Activated CD4-positive, alpha-beta T cell treated with anti-CD3 and anti-CD28 coated beads for 48 hours (primary cell): ENCODE results near the gene TADA1.
"Not testable (repeated sequence)": the region's sequence is repeated elsewhere in the genome, so short reads cannot be mapped to it uniquely, and the experiment has no call there.

Experiments
- DNase-seq: peaks from one replicate; pipeline ENCODE4 v3.0.0-alpha.2; 2020

The TADA1 gene

DNA sequence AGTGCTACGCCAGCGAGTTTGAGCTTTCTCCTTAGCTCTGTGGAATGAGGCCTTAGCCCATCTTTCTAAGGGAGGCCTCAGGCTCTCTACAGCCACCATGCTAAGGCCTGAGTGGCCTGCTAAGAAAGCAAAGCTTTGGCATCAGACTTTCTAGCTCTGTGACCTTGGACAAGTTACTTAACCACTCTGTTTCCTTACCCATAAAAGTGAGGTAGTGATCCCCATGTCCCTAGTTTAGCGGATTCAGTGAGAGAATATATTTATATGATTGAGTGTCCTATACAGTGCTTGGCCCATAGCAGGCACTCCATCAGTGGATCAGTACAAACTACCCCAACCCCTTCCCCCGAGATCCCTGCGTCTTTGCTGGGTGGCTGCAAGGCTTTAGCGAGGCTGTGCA lies 32.7 kb downstream of the TADA1 start:
- DNase-seq: no peak

DNA sequence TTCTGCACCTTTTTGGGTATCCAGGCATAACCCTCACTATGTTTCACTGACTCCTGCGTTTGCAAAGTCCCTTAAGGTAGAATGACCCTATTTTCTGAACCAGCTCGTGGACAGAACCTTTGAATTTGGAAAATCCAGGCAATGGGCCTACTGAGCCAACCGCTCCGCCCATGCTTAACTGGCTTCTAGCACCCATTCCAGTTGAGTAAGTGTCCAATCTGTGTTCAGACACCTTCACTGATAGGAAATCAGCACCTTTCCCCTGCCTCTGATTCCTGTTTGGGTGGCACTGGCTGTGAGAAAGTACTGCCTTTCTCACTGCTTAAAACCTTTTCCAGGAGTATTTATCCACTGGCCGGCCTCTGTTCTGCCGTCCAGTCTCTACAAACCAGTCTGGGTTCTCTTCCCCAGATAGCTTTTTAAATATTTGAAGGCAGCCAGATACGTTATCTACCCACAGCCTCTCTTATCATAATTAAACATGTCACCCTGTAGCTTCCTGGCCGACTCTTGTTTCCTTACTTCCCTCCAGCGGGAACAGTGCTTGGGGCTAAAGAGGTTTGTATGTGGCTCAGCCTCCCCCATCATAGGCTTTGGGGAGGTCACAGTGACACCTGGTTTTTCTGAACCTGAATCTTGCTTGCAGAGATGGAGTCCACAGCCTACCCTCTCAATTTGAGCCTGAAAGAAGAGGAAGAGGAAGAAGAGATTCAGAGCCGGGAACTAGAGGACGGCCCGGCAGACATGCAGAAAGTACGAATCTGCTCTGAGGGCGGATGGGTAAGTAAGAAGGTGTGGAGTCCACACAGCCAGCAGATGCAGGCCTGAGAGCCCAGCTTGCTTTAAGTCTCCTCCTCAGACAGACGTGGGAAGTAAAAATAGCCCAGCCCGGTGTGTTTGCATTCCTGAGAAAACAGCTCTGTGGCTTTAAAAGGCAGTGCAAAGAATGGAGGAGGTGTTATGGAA lies 35.5 kb downstream of the TADA1 start:
- DNase-seq: no peak

DNA sequence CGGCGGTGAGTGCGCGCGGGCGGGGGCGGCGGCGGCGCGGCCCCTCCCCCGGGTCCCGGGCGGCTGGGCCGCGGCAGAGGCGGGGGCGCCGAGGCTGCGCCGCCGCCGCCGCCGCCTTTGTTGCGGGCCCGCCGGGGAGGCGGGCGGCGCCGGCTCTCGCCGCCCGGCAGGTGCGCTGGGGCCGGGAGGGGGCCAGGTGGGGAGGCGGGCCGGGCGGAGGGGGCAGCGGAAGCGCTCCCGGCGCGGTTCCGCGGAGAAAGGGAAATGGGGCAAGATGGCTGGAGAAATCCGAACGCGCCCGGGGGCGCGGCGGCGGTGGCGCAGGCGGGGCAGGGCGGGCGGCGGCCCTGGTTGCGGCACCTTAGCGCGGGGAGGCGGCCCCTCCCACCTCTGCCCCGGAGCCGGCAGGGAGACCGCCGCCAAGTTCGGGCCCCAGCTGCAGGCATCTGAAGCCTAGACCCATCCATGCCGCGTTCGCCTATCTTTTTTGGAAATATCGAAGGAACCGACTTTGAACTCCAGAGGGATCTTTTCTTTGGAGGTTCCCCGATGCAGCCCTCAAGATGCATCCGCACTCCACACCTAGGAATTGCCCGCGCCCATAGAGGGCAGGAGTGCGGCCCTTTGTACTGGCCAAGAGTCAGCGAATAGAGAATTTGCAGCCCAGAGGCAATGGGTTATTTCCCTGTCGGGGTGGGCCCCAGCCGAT lies 36.3 kb downstream of the TADA1 start:
- DNase-seq: peak; percentile 67

DNA sequence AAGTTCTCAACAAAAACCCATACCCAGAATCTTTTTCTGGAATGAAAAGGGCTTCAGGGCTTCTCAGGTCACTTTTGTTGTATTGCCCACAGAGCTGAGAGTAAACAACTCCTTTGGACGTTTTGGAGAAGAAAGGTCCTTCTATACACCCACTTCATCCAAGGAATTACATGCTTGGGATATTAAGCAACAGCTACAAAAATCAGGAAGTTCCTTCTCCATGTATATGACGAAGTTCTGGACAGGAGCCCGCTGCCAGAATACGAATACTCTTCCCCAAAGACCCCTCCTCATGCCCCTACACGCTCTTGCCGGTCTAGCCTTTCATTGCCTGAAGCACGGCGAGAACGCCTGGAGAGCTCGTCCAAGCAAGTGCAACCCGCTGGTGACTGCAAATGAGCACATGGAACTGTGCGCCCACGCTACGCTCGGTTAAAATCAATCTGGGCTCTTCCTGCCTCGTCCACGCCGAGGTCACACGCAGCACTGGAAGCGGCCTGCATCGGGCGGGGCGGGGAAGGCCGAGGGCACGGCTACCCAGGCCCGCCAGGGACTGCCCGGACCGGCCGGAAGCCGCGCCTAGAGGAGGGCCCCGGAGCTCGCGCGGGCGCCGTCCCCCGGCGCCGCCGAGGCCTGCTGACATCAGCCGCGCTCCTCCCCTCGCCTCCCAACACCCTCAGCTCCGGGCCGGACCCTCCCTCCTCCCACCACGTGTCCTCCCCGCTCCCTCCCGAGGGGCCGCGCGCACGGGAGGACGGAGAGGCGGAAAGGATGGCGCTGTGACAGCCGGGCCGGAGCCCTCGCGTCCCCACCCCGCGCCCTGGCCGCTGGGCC lies 37.1 kb downstream of the TADA1 start, which contains the start of gene POGK:
Gene POGK (plus strand): TSS at position 710 of the 834 bp plus-strand sequence. CDS start 1,482 bp downstream, outside the sequence.
- peak; percentile 90 for DNase-seq

DNA sequence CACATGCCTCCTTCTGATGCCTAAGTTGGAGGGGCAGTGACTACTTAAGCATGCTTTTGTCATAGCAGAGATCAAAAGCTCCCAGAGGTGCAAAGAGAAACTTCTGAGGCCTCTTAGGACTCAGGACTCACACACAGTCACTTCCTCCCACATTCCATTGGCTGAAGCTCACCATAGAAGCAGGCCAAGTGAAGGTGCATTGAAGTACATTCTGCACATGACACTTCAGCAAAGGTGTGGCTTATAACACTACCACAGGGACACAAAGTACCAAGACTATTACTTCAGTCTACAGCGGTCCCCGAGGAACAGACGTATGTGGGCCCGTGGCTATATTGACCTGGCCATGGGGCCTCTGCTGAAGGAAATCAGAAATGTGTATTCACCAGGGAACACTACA lies 39.3 kb downstream of the TADA1 start:
- DNase-seq: no peak

GRCh38 chr1:166829762-166830161 lies 46.3 kb downstream of the TADA1 start:
- not testable (repeated sequence) for DNase-seq

DNA sequence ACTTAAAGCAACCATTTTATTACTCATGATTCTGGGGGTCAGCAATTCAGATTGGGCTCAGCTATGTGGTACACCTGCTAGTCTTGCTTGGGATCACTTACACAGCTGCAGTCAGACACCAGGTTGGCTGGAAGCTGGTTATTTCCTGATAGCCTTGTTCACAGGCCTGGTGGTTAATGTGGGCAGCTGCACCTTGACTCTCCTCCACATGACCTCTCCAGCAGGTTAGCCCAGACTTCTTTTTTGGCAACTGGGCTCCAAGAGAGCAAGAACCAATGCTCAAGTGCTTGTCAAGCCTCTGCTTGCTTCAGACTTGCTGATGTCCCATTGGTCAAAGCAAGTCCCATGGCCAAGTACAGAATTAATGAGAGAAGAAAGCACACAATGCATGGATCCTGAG lies 48.6 kb downstream of the TADA1 start:
- no peak for DNase-seq

- DNase-seq: peak; percentile 26
Observed at GRCh38 chr1:166822385-166822784, 53.7 kb downstream of the TADA1 start.

- DNase-seq: no peak
Observed at GRCh38 chr1:166819974-166820373, 56.1 kb downstream of the TADA1 start.

DNA sequence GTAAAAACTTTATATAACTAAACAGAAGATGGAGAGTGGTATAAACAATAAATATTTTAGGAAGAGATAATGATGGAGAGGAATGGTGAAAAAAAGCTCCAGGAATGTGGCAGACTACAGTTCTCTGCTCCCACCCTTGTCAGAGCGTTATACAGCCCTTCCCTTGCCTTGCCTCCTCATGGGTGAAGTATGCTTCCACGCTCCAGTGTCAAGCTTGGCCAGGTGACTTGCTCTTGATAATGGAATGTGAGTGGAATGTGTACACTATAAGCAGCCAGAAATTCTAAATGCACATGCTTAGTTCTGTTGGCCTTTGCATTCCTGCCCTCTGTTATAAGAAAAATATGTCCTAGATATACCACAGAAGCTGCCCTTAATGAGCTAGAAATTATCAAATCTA lies 61.5 kb downstream of the TADA1 start:
- no peak for DNase-seq

DNA sequence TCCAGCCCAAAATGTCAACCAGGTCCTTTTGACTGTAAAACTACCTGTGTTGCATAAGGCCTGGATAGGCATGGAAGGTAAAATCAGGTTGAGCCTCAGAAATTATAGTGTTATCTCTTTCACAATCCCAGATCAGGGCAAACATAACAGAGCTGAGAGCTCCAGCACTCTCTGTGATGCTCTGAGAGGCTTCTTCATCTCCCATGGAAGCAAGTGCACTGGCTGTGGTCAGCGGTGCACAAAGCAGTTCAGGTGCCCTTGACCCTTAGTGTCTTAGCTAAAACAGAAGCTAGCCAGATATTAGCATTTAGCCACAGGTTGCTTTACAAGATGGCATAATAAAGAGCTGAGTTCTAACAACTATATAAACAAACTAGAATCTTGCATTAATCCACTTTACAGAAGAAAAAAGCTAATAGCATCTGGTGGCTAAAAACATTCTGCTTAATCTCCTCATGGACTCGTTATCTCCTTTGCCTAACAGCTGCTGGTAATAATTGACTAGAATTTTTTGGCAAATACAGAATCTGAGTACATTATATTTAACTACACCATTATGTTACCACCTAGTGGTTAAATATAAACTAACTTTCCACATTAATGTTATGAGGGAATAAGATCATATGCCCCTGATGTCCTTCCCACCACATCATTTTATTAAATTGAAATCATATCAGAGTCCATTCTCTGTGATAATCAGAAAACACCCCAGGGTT lies 62.4 kb downstream of the TADA1 start:
- DNase-seq: no peak

GRCh38 chr1:166811691-166812090 lies 64.4 kb downstream of the TADA1 start:
- no peak for DNase-seq

DNA sequence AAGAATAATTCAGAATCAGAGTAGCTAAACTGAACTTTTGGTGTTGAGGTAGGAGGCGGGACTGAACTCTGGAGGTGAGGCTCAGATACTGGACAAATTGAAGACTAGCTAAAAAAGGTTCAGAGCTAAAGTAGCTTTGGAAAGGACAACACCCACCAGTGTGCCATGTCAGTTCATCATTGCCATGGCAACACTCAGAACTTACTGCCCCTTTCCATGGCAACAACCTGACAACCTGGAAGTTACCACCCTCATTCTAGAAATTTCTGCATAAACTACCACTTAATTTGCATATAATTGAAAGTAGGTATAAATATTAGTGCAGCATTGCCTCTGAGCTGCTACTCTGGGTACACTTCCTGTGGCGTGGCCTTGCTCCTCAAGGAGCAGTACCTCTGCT lies 67.1 kb downstream of the TADA1 start:
- no peak for DNase-seq
